GM19099 (cell line): Measurements from ENCODE around the gene PRDM16.

Experiments used
- POLR2A ChIP-seq: IDR thresholded peaks from 3 replicates; pipeline ENCODE4 v1.6.1; 2011; ENCODE audit warnings: low read depth; ENCODE audit not compliant: insufficient read length; ENCODE audit errors: extremely low read depth

PRDM16 gene

GRCh38 chr1:3179471-3179870 lies 110.5 kb downstream of the PRDM16 start:
- no peak for TF ChIP-seq POLR2A

DNA sequence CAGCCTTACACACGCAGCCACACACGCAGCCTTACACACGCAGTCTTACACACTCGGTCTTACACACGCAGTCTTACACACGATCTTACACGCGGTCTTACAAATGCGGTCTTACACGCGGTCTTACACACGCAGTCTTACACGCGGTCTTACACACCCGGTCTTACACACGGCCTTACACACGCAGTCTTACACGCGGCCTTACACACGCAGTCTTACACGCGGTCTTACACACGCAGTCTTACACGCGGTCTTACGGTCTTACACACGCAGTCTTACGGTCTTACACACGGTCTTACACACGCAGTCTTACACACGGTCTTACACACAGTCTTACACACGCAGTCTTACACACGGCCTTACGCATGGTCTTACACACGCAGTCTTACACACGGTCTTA lies 111.9 kb downstream of the PRDM16 start:
- TF ChIP-seq POLR2A, result no peak

- TF ChIP-seq POLR2A, result no peak
Measured at GRCh38 chr1:3181956-3182355, 113.0 kb downstream of the PRDM16 start.

DNA sequence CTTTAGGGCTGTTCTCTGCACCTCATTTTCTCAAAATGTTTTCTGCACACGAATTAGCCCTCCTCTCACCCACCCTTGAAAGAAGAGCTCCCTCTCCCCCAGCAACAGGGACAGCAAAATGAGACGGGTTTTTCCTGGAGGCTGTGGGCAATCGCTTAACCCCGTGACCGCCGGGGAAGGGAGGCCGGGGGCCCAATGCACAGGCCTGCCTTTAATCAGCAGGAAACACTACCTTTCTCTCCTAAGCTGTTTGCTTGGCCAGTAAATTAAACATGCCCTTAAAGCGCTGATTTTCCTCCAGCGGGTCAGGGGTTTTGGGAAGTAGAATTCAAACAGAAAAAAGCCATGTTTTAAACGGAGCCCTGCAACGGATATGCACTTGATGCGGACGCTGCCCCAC lies 114.4 kb downstream of the PRDM16 start:
- no peak for TF ChIP-seq POLR2A

DNA sequence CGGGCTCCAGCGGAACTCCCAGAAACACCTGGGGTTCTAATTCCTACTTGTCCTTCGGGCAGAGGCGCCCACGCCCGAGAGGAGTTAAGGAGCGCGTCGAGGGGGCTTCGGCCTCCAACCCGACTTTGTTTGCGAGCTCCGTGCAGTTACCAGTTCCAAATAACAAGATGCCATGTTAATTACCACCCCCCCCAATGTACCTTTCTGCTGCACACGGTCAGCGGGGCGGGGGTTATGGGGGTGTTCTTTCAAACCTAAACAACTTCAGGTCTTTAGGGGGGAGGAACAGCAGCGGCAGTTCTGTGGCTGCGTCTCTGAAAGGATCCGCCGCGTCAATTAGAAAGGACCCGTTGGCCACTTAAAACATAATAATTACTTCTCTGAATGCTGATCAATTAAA lies 114.8 kb downstream of the PRDM16 start:
- TF ChIP-seq POLR2A, result no peak

GRCh38 chr1:3184666-3185065 lies 115.7 kb downstream of the PRDM16 start:
- TF ChIP-seq POLR2A, result no peak

GRCh38 chr1:3185896-3186525 lies 117.0 kb downstream of the PRDM16 start:
- TF ChIP-seq POLR2A, result no peak

DNA sequence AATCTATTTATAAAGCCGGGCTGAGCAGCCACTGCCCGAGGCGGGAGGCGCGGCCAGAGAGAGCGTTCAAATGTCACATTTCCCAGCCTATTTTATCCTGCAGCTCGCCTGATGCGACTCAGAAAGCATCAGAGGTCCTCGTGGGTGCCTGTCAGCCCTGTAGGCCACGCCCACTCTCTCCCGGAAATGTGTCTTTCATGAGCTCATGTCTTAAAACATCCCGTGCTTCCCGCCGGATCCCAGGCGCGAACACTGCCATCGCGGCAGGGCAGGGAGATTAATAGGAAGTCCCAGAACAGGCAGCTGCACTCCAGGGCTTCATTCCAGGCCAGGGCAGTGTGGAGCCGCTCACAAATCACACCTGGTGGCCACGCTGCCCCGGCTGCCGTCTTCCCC lies 117.5 kb downstream of the PRDM16 start:
- TF ChIP-seq POLR2A, result no peak

DNA sequence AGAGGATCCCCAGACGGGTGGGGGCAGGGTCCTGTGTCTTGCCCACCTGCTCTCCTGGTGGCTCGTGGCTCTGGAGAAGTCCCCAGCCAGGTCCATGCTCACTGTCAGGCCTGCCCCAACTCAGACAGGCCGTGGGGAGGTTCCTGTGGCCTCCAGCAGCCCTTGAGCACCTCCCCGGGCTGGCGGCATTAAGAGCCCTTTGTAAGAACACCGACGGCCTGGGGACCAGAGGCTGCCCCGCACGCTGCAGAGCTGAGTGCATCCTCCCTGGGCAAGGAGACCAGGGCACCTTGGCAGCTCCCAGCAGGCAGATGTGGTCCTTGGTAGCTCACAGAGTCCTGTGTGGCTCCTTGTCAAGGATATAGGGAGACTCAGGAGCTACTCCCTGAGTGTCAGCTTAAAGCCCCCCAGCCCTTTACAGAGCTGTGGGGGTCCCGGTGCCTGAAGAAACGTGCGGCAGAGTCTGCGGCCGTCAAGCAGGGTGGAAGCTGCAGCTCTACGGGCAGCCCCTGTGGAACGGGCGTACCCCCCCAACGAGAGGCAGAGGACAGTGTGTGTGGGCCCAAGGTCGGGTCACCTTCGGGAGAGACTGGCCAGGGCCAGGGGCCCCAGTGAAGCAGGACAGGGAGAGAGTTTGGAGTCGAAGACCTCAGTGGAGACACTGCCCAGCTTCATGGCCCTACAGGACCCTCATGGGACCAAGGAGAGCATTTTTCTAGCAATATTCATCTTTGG lies 118.6 kb downstream of the PRDM16 start:
- TF ChIP-seq POLR2A, result no peak

DNA sequence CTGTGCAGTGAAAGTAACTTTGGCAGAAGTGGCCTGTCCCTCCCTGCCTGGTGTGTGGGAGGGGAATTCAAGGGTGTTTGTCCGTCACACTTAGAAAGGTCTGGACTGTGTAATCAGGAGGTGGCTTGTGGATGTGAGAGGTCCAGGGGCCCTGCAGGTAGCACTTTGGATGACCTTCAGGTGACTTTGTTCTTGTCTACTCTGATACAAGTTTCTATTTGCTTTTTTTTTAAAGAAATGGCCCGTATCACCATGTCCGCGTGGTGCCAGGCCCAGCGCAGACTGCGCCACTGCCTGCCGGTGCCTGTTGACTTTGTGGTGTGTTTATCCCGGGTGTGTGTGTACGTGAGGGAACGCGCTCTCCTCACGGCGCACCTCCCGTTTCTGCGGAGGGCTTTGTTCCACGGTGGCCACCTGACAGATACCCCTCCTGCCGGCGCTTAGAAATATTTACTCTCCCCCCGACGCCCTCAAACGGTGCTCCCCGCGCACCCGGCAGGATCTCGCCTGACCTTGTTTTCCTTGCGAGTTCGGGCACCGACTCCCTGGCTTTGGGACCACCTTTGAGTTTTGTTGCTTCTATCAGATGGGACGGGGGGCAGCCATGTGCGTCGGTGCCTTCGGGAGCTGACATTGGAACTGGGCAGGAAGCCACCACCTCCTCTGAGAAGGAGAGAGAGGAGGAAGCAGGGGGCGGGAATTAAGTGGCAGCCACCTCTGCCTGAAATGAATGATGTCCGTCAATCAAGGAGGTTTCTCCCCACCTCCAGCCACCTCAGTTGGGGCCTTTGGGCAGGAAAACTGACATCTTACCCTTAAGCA lies 119.4 kb downstream of the PRDM16 start:
- TF ChIP-seq POLR2A, result no peak

DNA sequence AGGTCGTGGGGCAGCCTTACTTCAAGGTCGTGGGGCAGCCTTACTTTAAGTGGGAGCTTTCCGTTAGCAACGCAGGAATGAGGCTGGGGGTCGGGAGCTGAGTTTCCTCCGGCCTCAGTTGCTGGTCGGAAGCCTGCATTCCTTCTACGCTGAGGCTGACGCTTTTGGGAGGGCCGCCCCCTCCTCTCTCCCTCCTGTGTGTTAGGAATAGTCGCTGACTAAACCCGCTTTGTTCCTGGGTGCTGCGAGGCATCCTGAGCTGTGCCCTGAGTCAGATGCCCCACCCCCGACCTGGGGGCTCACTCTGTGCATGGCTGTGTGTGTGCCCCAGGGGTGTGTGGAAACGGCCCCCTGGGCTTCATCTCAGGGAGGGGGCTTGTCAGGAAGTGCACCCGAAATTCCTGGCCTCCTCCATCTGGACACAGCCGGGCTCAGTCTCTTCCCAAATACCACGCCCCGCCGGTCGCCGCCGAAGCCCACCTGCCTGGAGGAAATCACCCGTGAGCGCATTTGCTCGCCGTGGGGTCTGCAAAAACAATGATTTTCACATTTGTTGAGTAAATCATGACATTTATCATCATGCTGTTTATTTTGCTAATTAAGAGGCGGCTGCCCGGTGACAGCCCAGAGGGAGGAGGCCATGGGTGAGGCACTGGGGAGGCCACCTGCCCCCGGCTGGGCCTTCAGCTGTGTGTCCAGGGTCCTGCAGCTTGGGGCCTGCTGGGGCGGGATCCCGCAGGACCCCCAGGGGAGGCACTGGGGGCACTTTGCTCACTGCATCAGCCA lies 121.4 kb downstream of the PRDM16 start:
- no peak for TF ChIP-seq POLR2A

- TF ChIP-seq POLR2A, result no peak
Measured at GRCh38 chr1:3192361-3192760, 123.4 kb downstream of the PRDM16 start.

GRCh38 chr1:3192825-3193224 lies 123.8 kb downstream of the PRDM16 start:
- no peak for TF ChIP-seq POLR2A

GRCh38 chr1:3193811-3194210 lies 124.8 kb downstream of the PRDM16 start:
- TF ChIP-seq POLR2A, result no peak

DNA sequence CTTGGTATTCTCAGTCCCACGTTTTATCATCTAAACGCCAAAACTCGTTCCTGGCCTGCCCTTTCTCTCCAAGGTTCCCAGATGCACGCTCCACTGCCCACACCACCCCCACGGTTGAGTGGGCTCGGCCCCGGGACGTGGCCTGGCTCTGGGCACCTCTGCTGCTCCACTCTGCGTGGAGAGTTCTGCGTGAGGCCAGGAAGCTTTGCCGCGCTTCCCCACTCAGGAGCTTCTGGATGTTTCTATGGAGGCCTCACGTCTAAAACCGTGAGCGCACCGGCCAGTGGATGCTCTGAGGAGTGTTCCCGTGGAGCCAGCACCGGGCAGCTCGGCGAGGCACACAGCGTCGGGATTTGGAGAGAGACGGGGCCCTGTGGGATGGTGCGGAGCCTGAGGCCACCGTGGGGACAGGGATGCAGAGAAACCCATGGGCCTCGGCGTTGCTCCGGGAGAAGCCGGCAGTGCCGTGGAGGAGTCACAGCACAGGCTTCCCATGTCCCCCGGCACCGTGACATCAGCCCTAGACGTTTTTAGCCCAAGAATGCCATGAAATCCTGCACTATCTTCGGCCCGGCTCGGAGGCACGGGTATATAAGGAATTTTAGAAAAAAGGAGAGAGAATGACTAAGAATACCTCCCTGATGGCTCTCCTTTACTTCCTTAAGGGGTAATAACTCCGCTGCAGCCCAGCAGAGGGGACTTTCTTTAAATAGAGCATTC lies 125.9 kb downstream of the PRDM16 start:
- no peak for TF ChIP-seq POLR2A

- TF ChIP-seq POLR2A, result no peak
Measured at GRCh38 chr1:3195480-3195815, 126.4 kb downstream of the PRDM16 start.
